H9 (cell line): ENCODE results near the gene WFS1. TPM values are rescaled to one million over a fixed set of nuclear protein-coding genes. Genes with fewer than 3 reads are reported as not detected.

Experiments used
- DNase-seq: peaks from one replicate; pipeline ENCODE4 v3.0.0-alpha.2; 2017
- H2AFZ ChIP-seq: one replicate; pipeline ENCODE4 v1.6.1; 2013; ENCODE audit warnings: mild to moderate bottlenecking, low read length, control low read depth, moderate library complexity
- H2AK5ac ChIP-seq: 2 replicates; pipeline ENCODE4 v1.6.1; 2013; ENCODE audit warnings: low read length, control low read depth, mixed read lengths; ENCODE audit not compliant: insufficient read length
- H2BK120ac ChIP-seq: one replicate; pipeline ENCODE4 v1.6.1; 2013; ENCODE audit warnings: low read depth, mild to moderate bottlenecking, low read length, control low read depth, inconsistent platforms; ENCODE audit not compliant: poor library complexity, severe bottlenecking
- H2BK12ac ChIP-seq: 2 replicates; pipeline ENCODE4 v1.6.1; 2013; ENCODE audit warnings: low read length, control low read depth, mixed read lengths, low read depth; ENCODE audit not compliant: insufficient read length
- H2BK15ac ChIP-seq: 2 replicates; pipeline ENCODE4 v1.6.1; 2013; ENCODE audit warnings: low read depth, low read length, control low read depth
- H2BK20ac ChIP-seq: one replicate; pipeline ENCODE4 v1.6.1; 2013; ENCODE audit warnings: low read depth, mild to moderate bottlenecking, low read length, control low read depth, inconsistent platforms; ENCODE audit not compliant: poor library complexity, severe bottlenecking
- H2BK5ac ChIP-seq: 2 replicates; pipeline ENCODE4 v1.6.1; 2013; ENCODE audit warnings: low read length, control low read depth, mixed read lengths; ENCODE audit not compliant: insufficient read length
- H3K14ac ChIP-seq: 2 replicates; pipeline ENCODE4 v1.6.1; 2013; ENCODE audit warnings: low read length, control low read depth; ENCODE audit not compliant: insufficient read depth
- H3K18ac ChIP-seq: 2 replicates; pipeline ENCODE4 v1.6.1; 2013; ENCODE audit warnings: low read depth, mild to moderate bottlenecking, mixed read lengths, low read length, control low read depth; ENCODE audit not compliant: insufficient read length
- H3K23ac ChIP-seq: 2 replicates; pipeline ENCODE4 v1.6.1; 2013; ENCODE audit warnings: low read length, control low read depth, mixed read lengths, low read depth; ENCODE audit not compliant: insufficient read length
- H3K23me2 ChIP-seq: 2 replicates; pipeline ENCODE4 v1.6.1; 2013; ENCODE audit warnings: low read depth, mild to moderate bottlenecking, mixed read lengths, low read length, control low read depth; ENCODE audit not compliant: insufficient read length, poor library complexity, severe bottlenecking
- H3K27ac ChIP-seq: 2 replicates; pipeline ENCODE4 v1.5.1; 2013; ENCODE audit warnings: low read length, control low read depth, mixed read lengths, low read depth; ENCODE audit not compliant: insufficient read length
- H3K27me3 ChIP-seq: 2 replicates; pipeline ENCODE4 v1.6.1; 2013; ENCODE audit warnings: low read length, control low read depth, inconsistent platforms; ENCODE audit not compliant: insufficient read depth
- H3K4ac ChIP-seq: 2 replicates; pipeline ENCODE4 v1.6.1; 2013; ENCODE audit warnings: low read depth, mild to moderate bottlenecking, control low read depth, inconsistent platforms, low read length, moderate library complexity
- H3K4me1 ChIP-seq: 2 replicates; pipeline ENCODE4 v1.6.1; 2013; ENCODE audit warnings: low read length, control low read depth, inconsistent platforms; ENCODE audit not compliant: insufficient read depth
- H3K4me2 ChIP-seq: 2 replicates; pipeline ENCODE4 v1.6.1; 2013; ENCODE audit warnings: low read length, control low read depth, mixed read lengths; ENCODE audit not compliant: insufficient read length, insufficient read depth
- H3K56ac ChIP-seq: 2 replicates; pipeline ENCODE4 v1.6.1; 2013; ENCODE audit warnings: low read depth, mild to moderate bottlenecking, mixed read lengths, low read length, control low read depth; ENCODE audit not compliant: insufficient read length
- H3K79me1 ChIP-seq: 2 replicates; pipeline ENCODE4 v1.6.1; 2013; ENCODE audit warnings: low read depth, mild to moderate bottlenecking, moderate library complexity, low read length, control low read depth, inconsistent platforms; ENCODE audit not compliant: insufficient read depth, poor library complexity, severe bottlenecking
- H3K79me2 ChIP-seq: 2 replicates; pipeline ENCODE4 v1.6.1; 2013; ENCODE audit warnings: low read length, control low read depth, inconsistent platforms; ENCODE audit not compliant: insufficient read depth
- H3K9ac ChIP-seq: 2 replicates; pipeline ENCODE4 v1.6.1; 2013; ENCODE audit warnings: low read length, control low read depth, mixed read lengths; ENCODE audit not compliant: insufficient read length; ENCODE audit errors: extremely low read depth
- H3K9me3 ChIP-seq: one replicate; pipeline ENCODE4 v1.6.1; 2013; ENCODE audit warnings: low read depth, low read length, inconsistent platforms; ENCODE audit not compliant: control insufficient read depth
- H3T11ph ChIP-seq: one replicate; pipeline ENCODE4 v1.6.1; 2013; ENCODE audit warnings: mild to moderate bottlenecking, low read length, control low read depth, inconsistent platforms
- H4K20me1 ChIP-seq: one replicate; pipeline ENCODE4 v1.6.1; 2013; ENCODE audit not compliant: control insufficient read depth, insufficient read length, insufficient read depth
- H4K5ac ChIP-seq: 2 replicates; pipeline ENCODE4 v1.6.1; 2013; ENCODE audit warnings: low read depth, mild to moderate bottlenecking, mixed read lengths, low read length, control low read depth; ENCODE audit not compliant: insufficient read length
- H4K8ac ChIP-seq: replicated peaks from 2 replicates; pipeline ENCODE4 v1.6.1; 2013; ENCODE audit warnings: low read length, control low read depth, mixed read lengths, low read depth; ENCODE audit not compliant: insufficient read length
- H4K91ac ChIP-seq: 2 replicates; pipeline ENCODE4 v1.6.1; 2013; ENCODE audit warnings: low read depth, mild to moderate bottlenecking, moderate library complexity, mixed read lengths, low read length, control low read depth; ENCODE audit not compliant: insufficient read length
- H3K27ac Mint-ChIP-seq, 3 experiments: 2 replicates in 2 of 3; 3 replicates in 1 of 3; pipeline ENCODE4 v1.8.0; 2020 to 2021; ENCODE audit warnings: mixed read lengths in 3 of 3, mild to moderate bottlenecking in 1 of 3, moderate library complexity in 1 of 3
- H3K27me3 Mint-ChIP-seq: 2 replicates; pipeline ENCODE4 v1.8.0; 2021; ENCODE audit warnings: low read depth, mild to moderate bottlenecking, moderate library complexity, mixed read lengths
- H3K36me3 Mint-ChIP-seq, 3 experiments: 2 replicates in 2 of 3; 3 replicates in 1 of 3; pipeline ENCODE4 v1.8.0; 2020 to 2021; ENCODE audit warnings: low read depth in 3 of 3, mixed read lengths in 3 of 3; ENCODE audit not compliant: insufficient read depth in 1 of 3
- H3K4me1 Mint-ChIP-seq, 2 experiments: 2 replicates each; pipeline ENCODE4 v1.8.0; 2020; ENCODE audit warnings: mixed read lengths in 2 of 2
- H3K4me3 Mint-ChIP-seq, 2 experiments: 2 replicates in 1 of 2; 3 replicates in 1 of 2; pipeline ENCODE4 v1.8.0; 2020 to 2021; ENCODE audit warnings: mild to moderate bottlenecking in 2 of 2, mixed read lengths in 2 of 2, moderate library complexity in 1 of 2
- H3K9me3 Mint-ChIP-seq, 2 experiments: 2 replicates in 1 of 2; 3 replicates in 1 of 2; pipeline ENCODE4 v1.8.0; 2020; ENCODE audit warnings: mild to moderate bottlenecking in 2 of 2, mixed read lengths in 2 of 2, moderate library complexity in 1 of 2
- CTCF ChIP-seq: fragments of 200-600 bp; sonication (generic); conservative IDR thresholded peaks from 3 replicates; pipeline ENCODE4 v1.8.0; 2021; ENCODE audit warnings: antibody characterized with exemption, mild to moderate bottlenecking
- WGBS: extraction: QIAGEN DNeasy Blood & Tissue Kit; methylation state at CpG from one replicate; pipeline ENCODE4 v1.1.7; 2013; ENCODE audit warnings: missing lambda C conversion rate, low lambda C conversion rate, mixed read lengths; ENCODE audit not compliant: insufficient read length; ENCODE audit errors: extremely low coverage; 5-methylcytosine and 5-hydroxymethylcytosine counted together
- total RNA-seq: library from RNA; stranded (reverse); gene quantifications from 2 replicates; pipeline ENCODE4 v1.2.1, GENCODE V29; 2021

WFS1 gene
- total RNA-seq, 1 experiment from 2014 or later: 18.9 TPM

- Histone ChIP-seq H2BK120ac (no peak overlapping the region), H3K9me3 (no peaks in the 10 kb centered on the region), H2BK5ac (no peak overlapping the region), H3K4me1 (no peaks in the 10 kb centered on the region), H3K9ac (no peak overlapping the region), H3K18ac (no peak overlapping the region), H2AFZ (no peak overlapping the region), H3K27ac (no peak overlapping the region), H4K91ac (no peak overlapping the region), H4K5ac (no peak overlapping the region), H3K56ac (no peak overlapping the region), H3K27me3 (no peaks in the 10 kb centered on the region), H3K79me1 (no peaks in the 10 kb centered on the region), H3K23ac (no peak overlapping the region), H3K79me2 (no peaks in the 10 kb centered on the region), H3K23me2 (no peaks in the 10 kb centered on the region), H4K20me1 (no peaks in the 10 kb centered on the region), H2AK5ac (no peak overlapping the region), H3K4me2 (no peak overlapping the region), H2BK12ac (no peak overlapping the region), H3T11ph (no peak overlapping the region), H3K4ac (no peak overlapping the region), H3K14ac (no peak overlapping the region), H2BK20ac (no peak overlapping the region), H2BK15ac (no peak overlapping the region), H4K8ac (no peak overlapping the region)
- Mint-ChIP-seq H3K9me3 (peaks cover 6 to 11% of the 10 kb centered on the region in 2 experiments; a peak in 4 of 5 replicates), H3K27ac (peak overlapping the region in 1 of 3 experiments; percentile 88; a peak in 2 of 7 replicates), H3K36me3 (peaks cover 2 to 17% (median 3%) of the 10 kb centered on the region in 3 experiments; a peak in 5 of 7 replicates), H3K4me3 (no peak overlapping the region), H3K4me1 (peaks cover 8 to 16% of the 10 kb centered on the region in 2 experiments), H3K27me3 (peaks cover 1% of the 10 kb centered on the region)
- TF ChIP-seq CTCF: no peak
- DNase-seq: no peak
- no CpG with 5 or more reads among the region's 8 CpGs for WGBS
These were observed 58.9 kb downstream of the WFS1 start for GRCh38 chr4:6328526-6328925.
